Left ventricle myocardium inferior (tissue), 1 donor: ENCODE data around the gene C4A. TPM values are rescaled to one million over a fixed set of nuclear protein-coding genes. Genes with fewer than 3 reads are reported as not detected.
A peak's percentile ranks its signal among the peaks of the same experiment; 100 is the strongest.
"Not testable (repeated sequence)": the region's sequence is repeated elsewhere in the genome, so short reads cannot be mapped to it uniquely, and the experiment has no call there.

Source experiments
- DNase-seq: peaks from one replicate; pipeline ENCODE4 v3.0.0-alpha.2; 2020
- H3K27ac ChIP-seq: fragments of 200-600 bp; replicated peaks from 2 replicates; pipeline ENCODE4 v1.8.0; 2021
- H3K27me3 ChIP-seq: fragments of 200-600 bp; 2 replicates; pipeline ENCODE4 v1.8.0; 2021; ENCODE audit warnings: low read depth
- H3K36me3 ChIP-seq: fragments of 200-600 bp; 2 replicates; pipeline ENCODE4 v1.8.0; 2021
- H3K4me1 ChIP-seq: fragments of 200-600 bp; 2 replicates; pipeline ENCODE4 v1.8.0; 2021
- H3K4me3 ChIP-seq: fragments of 200-600 bp; 2 replicates; pipeline ENCODE4 v1.8.0; 2021; ENCODE audit warnings: mild to moderate bottlenecking, moderate library complexity
- H3K9me3 ChIP-seq: fragments of 200-600 bp; replicated peaks from 2 replicates; pipeline ENCODE4 v1.8.0; 2021
- intact Hi-C: fragments of 100-400 bp; cut with micrococcal nuclease; formaldehyde crosslinking; loops from one replicate; pipeline ENCODE4 v1.11.0; 2022
- total RNA-seq: library from RNA; stranded (reverse); fragmentation: NEBNext Ultra II Directional; extraction: Animal tissue kit (Norgen Biotek cat#: 25700); gene quantifications from one replicate; pipeline ENCODE4 v1.2.1, GENCODE V29; 2021
- TF ChIP-seq, protein P1 (sequence below): fragments of 200-600 bp; IDR thresholded peaks from 2 replicates; pipeline ENCODE4 v1.8.0; 2021; ENCODE audit warnings: antibody characterized with exemption, mild to moderate bottlenecking, borderline replicate concordance
- donor health status: DM: no; HTN: yes; CAD: no; lungs with severe emphysema.

The C4A gene
- total RNA-seq, 1 donor from 2014 or later = 76.2 TPM

DNA sequence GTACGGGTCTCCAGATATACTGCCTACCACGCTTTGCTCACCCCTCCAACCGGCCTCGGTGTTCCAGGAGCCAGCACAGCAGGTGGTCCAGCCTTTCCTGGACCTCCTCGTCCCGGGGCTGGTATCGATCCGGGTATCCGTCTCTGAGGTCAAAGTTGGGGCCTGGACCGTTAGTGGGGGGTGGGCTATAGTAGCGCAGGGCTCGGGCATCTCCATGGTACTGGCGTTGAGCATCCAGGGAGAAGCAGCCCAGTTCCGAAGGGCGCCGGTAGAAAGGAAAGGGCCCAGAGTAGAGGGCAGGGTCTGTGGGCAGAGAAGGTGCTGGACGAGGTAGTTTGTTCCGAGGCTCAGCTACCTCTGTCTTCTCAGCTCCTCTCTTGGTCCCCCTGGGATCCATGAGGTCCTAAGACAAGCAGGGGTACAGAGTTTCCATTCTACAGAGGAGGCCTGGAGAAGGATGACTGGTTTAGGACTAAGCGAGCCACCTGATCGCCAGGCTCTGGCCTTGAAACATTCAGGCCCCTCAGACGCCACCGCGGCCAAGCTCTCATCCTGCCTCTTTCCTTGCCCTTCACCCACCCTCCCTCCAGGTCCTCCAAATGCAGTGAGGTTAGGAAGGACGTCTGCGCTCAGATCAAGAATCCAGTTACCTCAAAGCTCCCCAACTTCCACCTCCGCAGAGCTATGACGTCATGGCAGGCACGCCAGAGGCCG, 10.4 kb upstream of the C4A start:
- peaks cover 40% of the 10 kb centered on the region for H3K36me3 ChIP-seq
- TF ChIP-seq, protein P1, sequence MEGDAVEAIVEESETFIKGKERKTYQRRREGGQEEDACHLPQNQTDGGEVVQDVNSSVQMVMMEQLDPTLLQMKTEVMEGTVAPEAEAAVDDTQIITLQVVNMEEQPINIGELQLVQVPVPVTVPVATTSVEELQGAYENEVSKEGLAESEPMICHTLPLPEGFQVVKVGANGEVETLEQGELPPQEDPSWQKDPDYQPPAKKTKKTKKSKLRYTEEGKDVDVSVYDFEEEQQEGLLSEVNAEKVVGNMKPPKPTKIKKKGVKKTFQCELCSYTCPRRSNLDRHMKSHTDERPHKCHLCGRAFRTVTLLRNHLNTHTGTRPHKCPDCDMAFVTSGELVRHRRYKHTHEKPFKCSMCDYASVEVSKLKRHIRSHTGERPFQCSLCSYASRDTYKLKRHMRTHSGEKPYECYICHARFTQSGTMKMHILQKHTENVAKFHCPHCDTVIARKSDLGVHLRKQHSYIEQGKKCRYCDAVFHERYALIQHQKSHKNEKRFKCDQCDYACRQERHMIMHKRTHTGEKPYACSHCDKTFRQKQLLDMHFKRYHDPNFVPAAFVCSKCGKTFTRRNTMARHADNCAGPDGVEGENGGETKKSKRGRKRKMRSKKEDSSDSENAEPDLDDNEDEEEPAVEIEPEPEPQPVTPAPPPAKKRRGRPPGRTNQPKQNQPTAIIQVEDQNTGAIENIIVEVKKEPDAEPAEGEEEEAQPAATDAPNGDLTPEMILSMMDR = no peak
- intact Hi-C loops = no loop called here

DNA sequence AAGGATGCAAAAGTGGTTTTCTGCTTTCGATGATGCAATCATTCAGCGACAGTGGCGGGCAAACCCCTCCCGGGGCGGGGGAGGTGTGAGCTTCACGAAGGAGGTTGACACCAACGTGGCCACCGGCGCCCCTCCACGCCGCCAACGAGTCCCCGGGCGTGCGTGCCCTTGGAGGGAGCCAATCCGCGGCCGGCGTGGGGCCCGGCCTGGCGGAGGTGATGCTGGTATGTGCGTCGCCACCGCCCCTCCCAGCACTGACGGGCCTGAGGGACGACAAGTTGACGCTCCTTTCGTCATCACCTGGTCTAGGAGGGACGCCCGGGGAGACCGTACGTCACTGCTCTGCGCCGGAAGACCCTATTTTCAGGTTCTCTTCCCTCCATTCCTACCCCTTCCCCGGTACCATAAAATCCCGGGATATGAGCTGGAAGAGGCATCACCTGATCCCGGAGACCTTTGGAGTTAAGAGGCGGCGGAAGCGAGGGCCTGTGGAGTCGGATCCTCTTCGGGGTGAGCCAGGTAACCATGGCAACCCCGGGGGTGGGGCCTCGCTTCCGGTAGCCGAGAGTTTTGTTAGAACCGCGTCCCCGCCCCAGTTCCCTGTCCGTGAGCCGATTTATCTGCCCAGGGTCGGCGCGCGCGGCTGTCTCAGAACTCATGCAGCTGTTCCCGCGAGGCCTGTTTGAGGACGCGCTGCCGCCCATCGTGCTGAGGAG, 9.7 kb upstream of the C4A start, which contains the start of gene DXO:
Gene DXO, minus strand, starts transcription at position 146 of the 716 bp plus-strand sequence. CDS start 463 bp downstream, outside the sequence.
- H3K9me3 ChIP-seq = no peaks in the 10 kb centered on the region
- peaks cover 38% of the 10 kb centered on the region for H3K4me1 ChIP-seq
- intact Hi-C loops = no loop called here
- H3K27ac ChIP-seq = peak within 1 kb of the TSS; percentile 98
- H3K36me3 ChIP-seq = peaks cover 33% of the 10 kb centered on the region
- peak within 1 kb of the TSS; percentile 98 for H3K4me3 ChIP-seq
- peak; percentile 95 for DNase-seq
- no peaks in the 10 kb centered on the region for H3K27me3 ChIP-seq
- TF ChIP-seq, protein P1 = no peak

More for the DNA sequence above, 10.4 kb upstream of the C4A start:
- peak overlapping the region; percentile 98 for H3K27ac ChIP-seq
- H3K4me1 ChIP-seq = peaks cover 38% of the 10 kb centered on the region
- DNase-seq = no peak
- peak overlapping the region; percentile 98 for H3K4me3 ChIP-seq
- H3K9me3 ChIP-seq = no peaks in the 10 kb centered on the region
- no peaks in the 10 kb centered on the region for H3K27me3 ChIP-seq

DNA sequence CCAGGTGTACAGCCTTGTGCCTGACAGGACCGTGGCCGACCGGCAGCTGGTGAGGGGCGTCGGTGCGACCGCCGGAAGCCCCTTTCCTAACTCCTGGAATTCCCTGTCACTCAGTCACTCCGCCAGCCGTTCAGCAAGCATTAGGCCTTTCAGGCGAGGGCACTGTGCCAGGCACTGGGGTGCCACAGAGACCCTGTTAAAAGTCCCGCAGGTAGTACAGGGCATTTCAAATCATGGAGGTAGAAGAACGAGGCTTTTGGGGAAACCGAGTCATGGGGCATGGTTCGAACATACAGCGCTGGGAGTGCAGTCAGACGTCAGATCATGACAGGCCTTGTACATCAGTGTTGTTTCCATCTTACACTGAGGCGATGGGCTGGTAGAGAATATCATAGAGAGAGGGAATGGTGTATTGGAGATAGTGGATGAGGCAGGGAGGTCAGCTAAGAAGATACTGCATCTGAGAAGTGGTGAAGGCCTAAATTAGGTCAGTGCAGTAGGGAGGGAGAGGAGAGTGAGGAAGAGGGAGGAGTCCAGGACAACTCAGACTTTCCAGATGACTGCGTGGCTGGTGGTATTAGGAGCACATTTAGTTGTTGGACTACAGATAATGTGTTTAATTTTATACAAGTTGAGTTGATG, 9.0 kb upstream of the C4A start:
- TF ChIP-seq, protein P1 = no peak
- Histone ChIP-seq H3K4me3 (peak overlapping the region; percentile 98), H3K27me3 (no peaks in the 10 kb centered on the region), H3K9me3 (no peaks in the 10 kb centered on the region), H3K4me1 (peaks cover 38% of the 10 kb centered on the region), H3K27ac (peak overlapping the region; percentile 98), H3K36me3 (peaks cover 26% of the 10 kb centered on the region)
- no peak for DNase-seq
- intact Hi-C loops = no loop called here

DNA sequence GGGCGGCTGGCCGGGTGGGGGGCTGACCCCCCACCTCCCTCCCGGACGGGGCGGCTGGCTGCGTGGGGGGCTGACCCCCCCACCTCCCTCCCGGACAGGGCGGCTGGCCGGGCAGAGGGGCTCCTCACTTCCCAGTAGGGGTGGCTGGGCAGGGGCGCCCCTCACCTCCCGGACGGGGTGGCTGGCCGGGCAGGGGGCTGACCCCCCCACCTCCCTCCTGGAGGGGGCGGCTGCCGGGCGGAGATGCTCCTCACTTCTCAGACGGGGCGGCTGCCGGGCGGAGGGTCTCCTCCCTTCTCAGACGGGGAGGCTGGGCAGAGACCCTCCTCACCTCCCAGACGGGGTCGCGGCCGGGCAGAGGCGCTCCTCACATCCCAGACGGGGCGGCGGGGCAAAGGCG, 5.8 kb upstream of the C4A start:
- H3K4me1 ChIP-seq = peaks cover 28% of the 10 kb centered on the region
- H3K4me3 ChIP-seq, DNase-seq, H3K9me3 ChIP-seq, H3K27ac ChIP-seq, intact Hi-C loops, H3K27me3 ChIP-seq: not testable (repeated sequence)
- H3K36me3 ChIP-seq = peaks cover 12% of the 10 kb centered on the region

DNA sequence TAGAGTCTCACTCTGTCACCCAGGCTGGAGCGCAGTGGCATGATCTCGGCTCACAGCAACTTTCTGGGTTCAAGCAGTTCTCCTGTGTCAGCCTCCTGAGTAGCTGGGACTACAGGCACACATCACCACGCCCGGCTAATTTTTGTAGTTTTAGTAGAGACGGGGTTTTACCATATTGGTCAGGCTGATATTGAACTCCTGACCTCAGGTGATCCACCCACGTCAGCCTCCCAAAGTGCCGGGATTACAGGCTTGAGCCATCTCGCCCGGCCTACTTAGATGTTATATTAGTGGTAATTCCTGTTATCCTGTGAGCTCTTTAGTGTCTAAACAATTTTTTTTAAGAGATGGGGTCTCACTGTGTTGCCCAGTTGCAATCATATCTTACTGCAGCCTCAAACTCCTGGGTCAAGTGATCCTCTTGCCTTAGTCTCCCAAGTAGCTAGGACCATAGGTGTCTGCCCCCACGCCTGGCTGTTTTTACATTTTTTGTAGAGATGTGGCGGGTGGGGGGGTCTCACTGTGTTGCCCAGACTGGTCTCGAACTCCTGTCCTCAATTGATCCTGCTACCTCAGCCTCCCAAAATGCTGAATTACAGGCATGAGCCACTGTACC, 3.9 kb upstream of the C4A start:
- TF ChIP-seq, protein P1 = no peak
- Histone ChIP-seq H3K9me3 (no peaks in the 10 kb centered on the region), H3K27me3 (no peaks in the 10 kb centered on the region), H3K4me1 (peaks cover 9% of the 10 kb centered on the region), H3K27ac (no peak overlapping the region), H3K4me3 (no peak overlapping the region), H3K36me3 (peaks cover 12% of the 10 kb centered on the region)
- no peak for DNase-seq
- intact Hi-C loops = no loop called here
